ENCODE measurements around the gene IGSF23.
A peak's percentile ranks its signal among the peaks of the same experiment; 100 is the strongest.

IGSF23 gene

DNA sequence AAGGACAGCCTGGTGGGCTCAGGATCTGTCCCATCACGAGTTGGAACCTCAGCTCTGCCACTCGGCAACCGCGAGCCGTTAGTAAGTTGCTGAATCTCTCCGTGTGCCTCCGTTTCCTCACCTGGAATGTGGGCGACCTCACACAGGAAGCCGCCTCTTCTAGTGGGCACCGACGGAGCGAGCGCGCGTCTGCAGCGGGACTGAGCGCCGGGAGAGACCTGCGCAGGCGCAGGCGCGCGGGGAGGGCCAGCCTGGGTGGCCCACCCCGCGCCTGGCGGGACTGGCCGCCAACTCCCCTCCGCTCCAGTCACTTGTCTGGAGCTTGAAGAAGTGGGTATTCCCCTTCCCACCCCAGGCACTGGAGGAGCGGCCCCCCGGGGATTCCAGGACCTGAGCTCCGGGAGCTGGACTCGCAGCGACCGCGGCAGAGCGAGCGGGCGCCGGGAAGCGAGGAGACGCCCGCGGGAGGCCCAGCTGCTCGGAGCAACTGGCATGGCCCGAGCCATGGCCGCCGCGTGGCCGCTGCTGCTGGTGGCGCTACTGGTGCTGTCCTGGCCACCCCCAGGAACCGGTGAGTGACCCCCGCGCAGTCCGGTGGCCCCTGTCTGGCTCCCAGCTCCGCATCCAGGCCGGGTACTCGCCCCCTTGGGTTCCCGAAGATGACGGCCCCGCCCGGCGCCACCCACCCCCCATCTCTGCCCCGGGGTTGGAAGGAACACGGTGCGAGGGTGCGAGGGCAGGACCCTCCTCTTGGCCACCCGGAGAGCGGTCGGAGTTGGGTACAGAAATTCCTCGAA, 30.4 kb downstream of the IGSF23 start, which contains the start of gene PVR:
Gene PVR, plus strand, starts transcription at position 306 of the 797 bp plus-strand sequence. Its CDS starts 187 bp downstream, at position 493.
- DNase-seq, result peak; percentile 21

GRCh38 chr19:44644402-44645016, 31.1 kb downstream of the IGSF23 start:
- DNase-seq, result no peak

DNA sequence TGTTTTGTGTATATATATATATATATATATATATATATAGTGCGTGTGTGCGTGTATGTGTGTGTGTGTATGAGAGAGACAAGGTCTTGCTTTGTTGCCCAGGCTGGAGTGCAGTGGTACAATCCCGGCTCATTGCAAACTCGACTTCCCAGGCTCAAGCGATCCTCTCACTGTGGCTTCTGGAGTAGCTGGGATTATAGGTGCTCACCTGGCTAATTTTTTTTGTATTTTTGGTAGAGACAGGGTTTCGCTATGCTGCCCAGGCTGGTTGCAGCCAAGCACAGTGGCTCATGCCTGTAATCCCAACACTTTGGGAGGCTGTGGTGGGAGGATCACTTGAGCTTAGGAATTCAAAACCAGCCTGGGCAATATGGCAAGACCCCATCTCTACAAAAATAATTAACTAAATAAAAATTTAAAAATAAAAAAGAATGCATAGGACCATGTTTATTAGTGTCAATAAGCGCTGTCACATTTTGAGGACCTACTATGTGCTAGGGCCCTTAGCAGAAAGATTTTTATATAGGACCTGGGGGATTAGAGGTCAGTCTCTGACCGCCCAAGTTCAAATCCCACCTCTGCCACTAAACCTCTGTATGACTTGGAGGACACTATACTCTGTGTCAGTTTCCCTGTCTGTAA, 32.2 kb downstream of the IGSF23 start:
- DNase-seq, result no peak

DNA sequence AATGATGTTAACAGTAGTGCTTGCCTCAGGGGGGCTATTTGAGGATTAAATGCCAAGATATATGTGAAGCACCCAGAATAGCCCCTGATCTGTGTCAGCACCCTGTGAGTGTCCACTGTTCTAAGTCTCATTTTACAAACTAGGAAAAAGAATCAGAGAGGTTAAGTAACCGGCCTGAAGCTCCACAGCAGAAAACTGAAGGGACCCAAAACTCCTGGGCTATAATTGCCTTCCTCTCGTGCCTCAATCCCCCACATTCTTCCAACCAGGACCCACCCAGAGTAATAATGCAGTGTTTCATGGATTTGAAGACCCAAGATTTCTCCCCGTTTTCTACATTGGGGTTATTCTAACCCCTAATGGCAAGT, 32.7 kb downstream of the IGSF23 start:
- DNase-seq, result no peak

DNA sequence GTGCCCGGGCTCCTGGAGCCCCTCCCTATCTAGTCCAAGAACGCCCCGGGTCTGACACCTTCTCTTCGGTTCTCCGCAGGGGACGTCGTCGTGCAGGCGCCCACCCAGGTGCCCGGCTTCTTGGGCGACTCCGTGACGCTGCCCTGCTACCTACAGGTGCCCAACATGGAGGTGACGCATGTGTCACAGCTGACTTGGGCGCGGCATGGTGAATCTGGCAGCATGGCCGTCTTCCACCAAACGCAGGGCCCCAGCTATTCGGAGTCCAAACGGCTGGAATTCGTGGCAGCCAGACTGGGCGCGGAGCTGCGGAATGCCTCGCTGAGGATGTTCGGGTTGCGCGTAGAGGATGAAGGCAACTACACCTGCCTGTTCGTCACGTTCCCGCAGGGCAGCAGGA, 33.8 kb downstream of the IGSF23 start:
- DNase-seq, result no peak

DNA sequence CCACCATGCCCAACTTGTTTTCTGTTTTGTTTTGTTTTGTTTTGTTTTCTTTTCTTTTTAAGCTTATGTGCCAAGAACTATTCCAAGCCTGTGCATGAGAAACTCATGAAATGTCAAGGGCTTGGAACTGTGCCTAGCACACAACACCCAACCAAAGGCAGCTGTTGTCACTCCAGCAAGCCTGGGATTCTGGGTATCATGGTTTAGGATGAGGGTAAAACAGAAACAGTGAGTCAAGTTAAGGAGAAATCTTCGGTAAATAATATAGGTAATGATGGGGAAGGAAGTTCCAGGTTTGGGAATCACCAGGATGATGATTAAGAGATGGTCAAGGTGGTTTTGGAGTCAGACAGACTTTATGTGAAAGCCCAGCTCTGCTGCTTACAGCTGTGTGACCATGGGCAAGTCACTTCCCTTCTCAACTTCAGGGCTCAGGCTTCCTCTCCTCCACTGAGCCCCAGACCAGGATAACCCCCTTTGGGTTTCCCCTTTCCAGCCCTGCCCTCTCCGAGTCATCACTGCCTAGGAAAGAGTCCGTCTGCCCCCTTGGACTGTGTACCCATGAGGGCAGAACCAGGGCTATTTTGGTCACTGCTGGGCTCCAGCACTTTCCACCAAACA, 35.4 kb downstream of the IGSF23 start:
- no peak for DNase-seq

- no peak for DNase-seq
Observed at GRCh38 chr19:44649578-44650145, 36.3 kb downstream of the IGSF23 start.

- no peak for DNase-seq
Observed at GRCh38 chr19:44653343-44653742, 40.0 kb downstream of the IGSF23 start.

GRCh38 chr19:44653977-44654774, 40.8 kb downstream of the IGSF23 start:
- DNase-seq, result peak; percentile 66

DNA sequence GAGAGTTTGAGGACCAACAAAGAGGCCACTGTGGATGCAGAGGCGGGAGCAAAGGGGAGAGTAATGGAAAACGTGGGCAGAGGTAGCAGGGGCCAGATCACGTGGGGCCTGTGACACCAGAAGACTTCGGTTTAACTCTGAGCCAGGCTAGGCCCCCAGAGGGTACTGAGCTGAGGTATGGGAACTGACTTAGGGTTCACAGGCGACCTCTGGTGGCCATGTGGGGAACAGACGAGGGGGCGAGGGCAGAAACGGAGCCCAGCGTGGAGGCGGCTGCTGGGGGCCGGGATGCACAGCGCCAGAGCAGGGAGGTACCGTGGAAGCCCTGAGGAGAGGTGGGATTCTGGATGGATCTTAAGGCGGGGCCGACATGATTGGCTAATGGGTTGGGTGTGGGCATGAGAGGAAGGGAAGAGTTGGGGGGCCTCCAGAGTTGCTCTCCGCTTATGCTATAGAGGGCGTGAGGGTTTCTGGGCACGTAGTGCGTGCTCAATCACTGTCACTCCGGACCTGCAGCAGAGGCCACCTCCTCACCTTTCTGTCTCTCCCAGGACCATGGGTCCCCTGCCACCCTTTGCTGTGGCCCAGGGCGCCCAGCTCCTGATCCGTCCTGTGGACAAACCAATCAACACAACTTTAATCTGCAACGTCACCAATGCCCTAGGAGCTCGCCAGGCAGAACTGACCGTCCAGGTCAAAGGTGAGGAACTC, 44.0 kb downstream of the IGSF23 start:
- DNase-seq, result peak; percentile 71

DNA sequence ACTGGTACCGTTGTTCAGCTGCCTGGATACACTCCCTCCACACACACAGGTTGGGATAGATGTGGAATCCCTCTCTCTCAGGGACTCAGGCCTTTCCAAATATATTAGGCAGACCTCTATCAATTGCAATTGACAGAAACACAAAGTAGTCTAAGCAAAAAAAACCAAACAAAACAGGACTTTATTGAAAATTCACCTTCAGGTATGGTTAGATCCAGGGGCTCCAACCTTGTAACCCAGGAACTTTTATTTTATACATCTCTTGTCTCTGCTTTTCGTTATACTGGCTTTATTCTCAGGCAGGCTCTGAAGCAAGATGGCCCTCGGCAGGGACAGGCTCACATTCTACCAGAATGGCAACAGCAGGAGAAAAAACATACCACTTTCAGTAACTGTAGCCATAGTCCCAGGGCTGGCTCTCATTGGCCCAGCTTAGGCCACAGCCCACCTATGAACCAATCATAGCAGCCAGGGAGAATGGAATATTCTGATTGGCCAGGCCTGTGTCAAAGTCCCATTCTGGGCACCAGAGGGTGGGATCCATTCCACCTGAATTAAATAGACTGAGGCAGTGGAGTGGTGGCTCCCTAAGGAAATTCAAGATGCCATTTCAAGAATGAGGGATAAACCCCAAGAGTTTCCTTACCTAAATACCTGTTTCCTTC, 44.8 kb downstream of the IGSF23 start:
- DNase-seq, result no peak

DNA sequence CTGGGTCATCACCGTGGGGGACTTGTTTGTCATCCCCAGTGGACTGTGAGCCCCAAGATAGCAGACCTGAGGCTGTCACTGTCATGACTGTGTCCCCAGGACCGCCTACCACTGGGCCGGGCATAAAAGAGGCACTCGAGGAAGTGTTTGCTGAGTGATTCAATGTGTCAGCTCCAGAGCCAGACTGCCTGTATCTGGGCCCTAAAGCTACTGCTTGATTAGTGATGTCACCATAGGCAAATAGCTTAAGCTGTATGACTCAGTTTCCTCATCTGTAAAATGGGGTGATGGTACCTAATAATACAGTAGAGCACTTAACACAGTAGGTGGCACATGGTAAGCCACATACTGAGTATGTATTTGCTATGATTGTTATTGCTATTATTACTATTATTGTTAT, 46.7 kb downstream of the IGSF23 start:
- DNase-seq, result no peak

GRCh38 chr19:44661205-44661604, 47.8 kb downstream of the IGSF23 start:
- DNase-seq, result no peak

DNA sequence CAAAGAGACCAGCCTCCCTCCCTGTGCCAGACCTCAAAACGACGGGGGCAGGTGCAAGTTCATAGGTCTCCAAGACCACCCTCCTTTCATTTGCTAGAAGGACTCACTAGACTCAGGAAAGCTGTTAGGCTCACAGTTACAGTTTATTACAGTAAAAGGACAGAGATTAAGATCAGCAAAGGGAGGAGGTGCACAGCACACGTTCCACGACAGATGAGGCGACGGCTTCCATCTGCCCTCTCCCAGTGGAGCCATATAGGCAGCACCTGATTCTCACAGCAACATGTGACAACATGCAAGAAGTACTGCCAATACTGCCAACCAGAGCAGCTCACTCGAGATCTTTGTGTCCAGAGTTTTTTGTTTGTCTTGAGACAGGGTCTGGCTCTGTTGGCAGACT, 48.5 kb downstream of the IGSF23 start:
- DNase-seq, result no peak

GRCh38 chr19:44662691-44663385, 49.5 kb downstream of the IGSF23 start:
- DNase-seq, result no peak

GRCh38 chr19:44663996-44664395, 50.6 kb downstream of the IGSF23 start:
- no peak for DNase-seq

- DNase-seq, result no peak
Observed at GRCh38 chr19:44664976-44665375, 51.6 kb downstream of the IGSF23 start.

- no peak for DNase-seq
Observed at GRCh38 chr19:44666852-44667556, 53.6 kb downstream of the IGSF23 start.

GRCh38 chr19:44668985-44669764, 55.8 kb downstream of the IGSF23 start:
- DNase-seq, result no peak

All from activated T-cell treated with anti-CD3 and anti-CD28 coated beads, Interleukin-2, amount 50 U/mL, for 1 hour (primary cell).